Progenitor cell of endocrine pancreas (in vitro differentiated cells): ENCODE measurements around the gene GUCA1C. TPM values are rescaled to one million over a fixed set of nuclear protein-coding genes. Genes with fewer than 3 reads are reported as not detected.

ENCODE experiments used
- DNase-seq: peaks from one replicate; pipeline ENCODE4 v3.0.0; 2021; ENCODE audit warnings: low spot score; ENCODE audit not compliant: unreplicated experiment
- H3K27ac Mint-ChIP-seq: 2 replicates; pipeline ENCODE4 v1.8.0; 2021; ENCODE audit warnings: mild to moderate bottlenecking, moderate library complexity, mixed read lengths
- H3K27me3 Mint-ChIP-seq: 2 replicates; pipeline ENCODE4 v1.8.0; 2021; ENCODE audit warnings: mixed read lengths
- H3K36me3 Mint-ChIP-seq: 2 replicates; pipeline ENCODE4 v1.8.0; 2022; ENCODE audit warnings: mixed read lengths; ENCODE audit not compliant: insufficient read depth
- H3K4me1 Mint-ChIP-seq: 2 replicates; pipeline ENCODE4 v1.8.0; 2021; ENCODE audit warnings: low read depth, mixed read lengths
- H3K4me3 Mint-ChIP-seq: 2 replicates; pipeline ENCODE4 v1.8.0; 2021; ENCODE audit warnings: low read depth, mild to moderate bottlenecking, moderate library complexity, mixed read lengths
- H3K9me3 Mint-ChIP-seq: 2 replicates; pipeline ENCODE4 v1.8.0; 2021; ENCODE audit warnings: low read depth, mixed read lengths
- total RNA-seq: library from RNA; stranded (reverse); gene quantifications from 2 replicates; pipeline ENCODE4 v1.2.1, GENCODE V29; 2021
- TF ChIP-seq, protein P1 (sequence below): fragments of 200-600 bp; sonication (generic); IDR thresholded peaks from one replicate; pipeline ENCODE4 v1.5.0; 2021; ENCODE audit warnings: antibody characterized with exemption, mild to moderate bottlenecking; ENCODE audit not compliant: unreplicated experiment

The GUCA1C gene
- total RNA-seq, 1 donor from 2014 or later: not detected

DNA sequence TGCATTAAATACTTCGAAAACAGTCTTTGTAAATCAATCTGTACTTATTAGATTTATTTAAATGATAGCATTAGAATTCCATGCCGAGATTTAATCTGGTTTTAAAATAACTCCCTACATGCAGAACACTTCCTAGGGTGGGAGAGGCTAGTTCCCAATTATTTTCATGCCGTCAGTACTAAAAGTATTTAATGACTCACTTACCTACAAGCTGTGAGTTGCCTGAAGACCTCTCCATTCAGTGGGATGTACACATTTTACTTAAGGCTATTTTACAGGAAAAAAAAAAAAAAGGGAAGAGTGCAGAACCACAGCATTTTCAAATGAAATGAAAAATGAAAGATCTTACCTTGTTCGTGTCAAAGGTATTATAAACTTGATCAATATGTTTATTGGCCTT is 469 bp downstream of the GUCA1C start:
- no peak overlapping the region for H3K27ac Mint-ChIP-seq
- TF ChIP-seq, protein P1, sequence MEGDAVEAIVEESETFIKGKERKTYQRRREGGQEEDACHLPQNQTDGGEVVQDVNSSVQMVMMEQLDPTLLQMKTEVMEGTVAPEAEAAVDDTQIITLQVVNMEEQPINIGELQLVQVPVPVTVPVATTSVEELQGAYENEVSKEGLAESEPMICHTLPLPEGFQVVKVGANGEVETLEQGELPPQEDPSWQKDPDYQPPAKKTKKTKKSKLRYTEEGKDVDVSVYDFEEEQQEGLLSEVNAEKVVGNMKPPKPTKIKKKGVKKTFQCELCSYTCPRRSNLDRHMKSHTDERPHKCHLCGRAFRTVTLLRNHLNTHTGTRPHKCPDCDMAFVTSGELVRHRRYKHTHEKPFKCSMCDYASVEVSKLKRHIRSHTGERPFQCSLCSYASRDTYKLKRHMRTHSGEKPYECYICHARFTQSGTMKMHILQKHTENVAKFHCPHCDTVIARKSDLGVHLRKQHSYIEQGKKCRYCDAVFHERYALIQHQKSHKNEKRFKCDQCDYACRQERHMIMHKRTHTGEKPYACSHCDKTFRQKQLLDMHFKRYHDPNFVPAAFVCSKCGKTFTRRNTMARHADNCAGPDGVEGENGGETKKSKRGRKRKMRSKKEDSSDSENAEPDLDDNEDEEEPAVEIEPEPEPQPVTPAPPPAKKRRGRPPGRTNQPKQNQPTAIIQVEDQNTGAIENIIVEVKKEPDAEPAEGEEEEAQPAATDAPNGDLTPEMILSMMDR: no peak
- no peaks in the 10 kb centered on the region for H3K9me3 Mint-ChIP-seq
- no peaks in the 10 kb centered on the region for H3K27me3 Mint-ChIP-seq
- no peaks in the 10 kb centered on the region for H3K36me3 Mint-ChIP-seq
- H3K4me1 Mint-ChIP-seq: peaks cover 1% of the 10 kb centered on the region
- H3K4me3 Mint-ChIP-seq: no peak overlapping the region
- DNase-seq: no peak

DNA sequence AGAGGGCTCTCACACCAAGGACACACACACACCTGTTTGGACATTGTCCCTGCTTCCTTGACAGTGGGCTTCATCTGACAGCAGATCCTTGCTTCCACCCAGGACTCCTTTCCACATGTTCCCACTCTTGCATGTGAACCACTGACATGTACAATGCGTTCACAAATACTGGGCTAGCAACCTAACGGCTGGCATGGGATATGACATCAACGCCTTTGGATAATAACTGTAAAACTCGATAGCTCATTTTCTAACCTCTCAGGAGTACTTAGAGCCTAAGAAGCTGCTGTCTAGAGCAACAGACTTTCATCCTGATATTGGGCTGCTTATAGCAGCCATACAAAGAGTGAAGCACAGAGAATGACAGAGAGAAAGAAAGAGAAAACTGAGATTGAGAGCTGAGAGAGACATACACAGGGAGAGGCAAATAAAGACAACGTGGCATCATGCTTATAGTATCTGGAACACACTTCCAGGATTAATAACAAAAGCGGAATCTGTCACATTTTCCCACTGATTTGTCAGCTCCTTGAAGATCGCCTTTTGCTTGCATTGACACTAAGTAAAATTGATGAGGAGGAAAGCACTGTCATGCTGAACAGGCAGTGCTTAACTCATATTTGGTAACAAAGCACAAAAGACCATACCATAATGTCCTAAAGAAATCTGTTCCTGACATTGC is 1.7 kb downstream of the GUCA1C start:
- Mint-ChIP-seq H3K27me3 (no peaks in the 10 kb centered on the region), H3K27ac (no peak overlapping the region), H3K4me1 (peaks cover 1% of the 10 kb centered on the region), H3K9me3 (no peaks in the 10 kb centered on the region), H3K36me3 (no peaks in the 10 kb centered on the region), H3K4me3 (no peak overlapping the region)
- DNase-seq: no peak
- TF ChIP-seq, protein P1: no peak

DNA sequence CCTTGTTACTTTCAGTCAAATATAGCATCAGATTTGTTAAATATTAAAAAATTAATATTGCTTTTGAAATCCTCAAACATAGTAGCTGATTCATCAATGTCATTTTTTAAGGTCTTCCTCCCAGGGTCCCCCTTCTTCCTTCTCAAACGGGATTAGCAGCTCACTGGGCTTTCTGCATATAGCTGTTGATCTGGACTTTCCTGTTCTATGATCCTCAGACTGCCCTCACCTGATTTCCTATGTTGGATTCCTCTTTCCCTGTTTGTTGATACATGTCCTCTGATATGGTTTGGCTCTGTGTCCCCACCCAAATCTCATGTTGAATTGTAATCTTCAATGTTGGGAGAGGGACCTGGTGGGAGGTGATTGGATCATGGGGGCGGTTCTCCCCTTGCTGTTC is 5.8 kb downstream of the GUCA1C start:
- Mint-ChIP-seq H3K27me3 (no peaks in the 10 kb centered on the region), H3K9me3 (no peaks in the 10 kb centered on the region), H3K36me3 (no peaks in the 10 kb centered on the region), H3K27ac (no peak overlapping the region), H3K4me3 (no peak overlapping the region), H3K4me1 (peaks cover 3% of the 10 kb centered on the region)
- DNase-seq: no peak
- TF ChIP-seq, protein P1: no peak

DNA sequence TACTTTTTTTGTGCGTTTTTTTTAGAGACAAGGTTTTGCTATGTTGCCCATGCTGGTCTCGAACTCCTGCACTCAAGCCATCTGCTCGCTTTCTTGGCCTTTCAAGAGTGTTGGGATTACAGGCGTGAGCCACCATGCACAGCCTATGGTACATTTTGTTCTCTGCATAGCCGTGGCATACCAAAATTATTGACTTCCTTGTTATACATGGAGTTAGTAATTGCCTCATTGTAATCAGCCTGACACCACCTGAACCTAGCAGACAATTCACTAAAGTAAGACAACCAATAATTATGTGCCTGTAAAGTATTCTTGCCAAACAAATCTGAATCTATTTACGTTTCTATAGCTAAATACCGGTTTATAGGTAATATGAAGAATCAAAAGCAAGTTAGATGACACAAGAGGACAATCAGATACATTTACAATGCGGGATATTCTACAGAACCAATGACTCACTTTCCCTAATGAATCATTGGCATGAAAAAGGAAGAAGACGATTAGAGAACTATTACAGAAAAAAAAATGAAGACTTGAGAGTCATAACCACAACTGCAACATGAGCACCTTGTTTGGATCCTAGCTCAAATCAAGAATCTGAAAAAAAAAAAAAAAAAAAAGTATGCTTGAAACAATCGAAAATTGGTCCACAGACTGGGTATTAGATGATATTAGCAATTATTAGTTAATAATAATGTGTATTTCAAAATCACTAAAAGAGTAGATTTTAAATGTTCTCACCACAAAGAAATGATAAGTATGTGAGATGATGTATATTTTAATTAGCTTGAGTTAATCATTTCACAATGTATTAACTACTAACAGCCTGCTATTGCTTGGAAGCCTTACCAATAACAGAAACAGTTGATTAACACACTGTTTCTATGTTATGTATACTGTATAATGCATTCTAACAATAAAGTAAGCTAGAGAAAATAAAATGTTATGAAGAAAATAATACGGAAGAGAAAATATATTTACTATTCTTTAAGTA is 7.1 kb downstream of the GUCA1C start:
- Mint-ChIP-seq H3K27me3 (no peaks in the 10 kb centered on the region), H3K4me3 (no peak overlapping the region), H3K4me1 (peaks cover 6% of the 10 kb centered on the region), H3K36me3 (no peaks in the 10 kb centered on the region), H3K27ac (no peak overlapping the region), H3K9me3 (no peaks in the 10 kb centered on the region)
- DNase-seq: no peak
- TF ChIP-seq, protein P1: no peak

DNA sequence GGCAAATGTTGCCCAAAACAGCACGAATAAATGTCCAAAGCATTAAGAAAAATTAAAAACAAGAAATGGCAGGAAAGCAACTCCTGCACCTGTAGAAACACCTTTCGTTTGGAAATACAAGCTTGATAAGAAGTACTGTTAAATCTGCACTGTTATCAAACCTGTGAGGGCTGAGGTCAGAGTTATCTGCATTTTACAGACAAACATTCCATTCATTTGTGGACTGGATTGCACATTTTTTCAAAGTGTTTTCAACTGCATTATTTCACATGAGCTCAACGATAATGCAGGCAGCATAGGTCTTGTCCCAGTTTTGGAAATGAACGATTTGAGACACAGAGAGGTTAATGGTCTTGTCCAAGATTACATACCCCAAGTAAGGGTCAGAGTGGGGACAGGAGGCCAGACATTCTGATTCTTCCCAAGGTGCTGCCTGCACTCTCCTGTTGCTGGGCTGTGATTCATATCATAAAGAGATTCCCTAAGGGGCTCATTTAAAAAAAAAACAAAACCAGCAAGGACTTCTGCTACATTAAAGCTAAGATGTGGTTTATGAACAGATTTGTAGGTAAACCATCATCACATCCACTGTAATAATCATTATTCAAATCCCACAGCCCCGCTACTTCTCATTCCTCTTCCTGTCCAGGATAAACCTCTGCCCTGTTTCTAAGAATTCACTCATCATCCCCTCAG is 13.0 kb downstream of the GUCA1C start:
- H3K27ac Mint-ChIP-seq: peak overlapping the region; percentile 76
- H3K27me3 Mint-ChIP-seq: no peaks in the 10 kb centered on the region
- no peak overlapping the region for H3K4me3 Mint-ChIP-seq
- TF ChIP-seq, protein P1: no peak
- no peaks in the 10 kb centered on the region for H3K36me3 Mint-ChIP-seq
- peaks cover 26% of the 10 kb centered on the region for H3K4me1 Mint-ChIP-seq
- H3K9me3 Mint-ChIP-seq: no peaks in the 10 kb centered on the region
- DNase-seq: no peak
